Dedifferentiated amniotic fluid mesenchymal stem cell (primary cell): ENCODE measurements around the gene OR1M1.

Experiments used
- DNase-seq: peaks from one replicate; pipeline ENCODE4 v3.0.0-alpha.2; 2016; ENCODE audit errors: extremely low spot score

The OR1M1 gene

DNA sequence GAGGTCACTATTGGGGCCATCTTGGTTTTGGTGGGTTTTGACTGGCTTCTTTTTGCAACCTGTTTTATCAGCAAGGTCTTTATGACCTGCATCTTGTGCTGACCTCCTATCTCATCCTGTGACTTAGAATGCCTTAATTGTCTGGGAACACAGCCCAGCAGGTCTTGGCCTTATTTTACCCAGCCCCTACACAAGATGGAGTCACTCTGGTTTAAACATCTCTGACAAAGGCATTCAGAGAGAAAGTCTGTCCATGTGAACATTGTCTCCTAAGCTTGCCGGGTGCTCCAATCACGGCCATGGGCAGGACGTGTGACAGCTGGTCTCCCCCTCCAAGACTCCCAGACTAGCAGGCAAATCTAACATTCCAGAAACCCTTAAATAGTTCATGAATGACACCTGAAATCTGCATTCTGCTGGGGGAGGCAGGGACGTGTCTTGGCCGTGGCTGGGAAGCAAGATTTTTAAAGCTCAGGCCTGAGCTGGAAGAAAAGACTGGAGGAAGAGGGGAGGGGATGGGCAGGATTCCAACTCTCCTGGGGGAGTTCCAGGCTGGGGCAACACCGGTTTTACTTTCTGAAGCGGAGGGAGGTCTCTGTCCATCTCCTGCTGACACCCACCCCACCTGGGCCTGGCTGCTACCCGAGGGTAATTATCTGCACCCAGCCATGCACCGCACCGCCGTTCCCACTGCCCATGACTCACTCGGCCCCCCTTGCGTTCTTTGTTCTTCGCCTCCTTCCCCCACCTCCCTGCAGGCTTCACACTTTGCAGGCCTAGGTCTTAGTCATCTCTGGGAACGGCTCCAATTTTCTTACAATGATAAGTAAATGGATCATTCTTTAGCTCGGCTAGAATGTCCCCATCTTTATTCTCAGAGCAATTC lies 11.6 kb upstream of the OR1M1 start:
- DNase-seq, result peak; percentile 15

GRCh38 chr19:9076901-9077300 lies 10.0 kb upstream of the OR1M1 start:
- no peak for DNase-seq

- no peak for DNase-seq
These were observed 8.2 kb upstream of the OR1M1 start for GRCh38 chr19:9078651-9079050.

DNA sequence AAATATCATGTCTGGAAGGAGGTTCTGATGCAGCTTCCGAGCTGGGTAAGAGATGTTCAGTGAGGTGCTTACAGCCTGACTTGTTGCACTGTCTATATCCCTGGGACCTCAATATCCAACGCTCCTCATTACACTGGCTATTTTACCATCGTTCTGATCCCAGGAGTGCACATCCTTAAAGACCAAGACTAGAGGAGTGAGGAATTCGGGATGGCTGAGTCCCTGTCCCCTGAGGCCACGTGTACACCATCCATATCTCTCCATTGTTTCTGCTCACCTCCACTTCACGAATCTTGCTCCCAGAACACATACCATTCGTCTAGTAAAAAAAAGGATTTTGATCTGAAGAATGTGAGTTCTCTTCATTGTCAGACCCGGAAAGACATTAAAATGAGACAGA lies 20.5 kb downstream of the OR1M1 start, which contains the start of gene OR7G2:
OR7G2 (minus strand) TSS at position 101 of the 400 bp plus-strand sequence. CDS start 4,232 bp downstream, outside the sequence.
- no peak for DNase-seq

GRCh38 chr19:9109959-9110358 lies 23.1 kb downstream of the OR1M1 start:
- no peak for DNase-seq

GRCh38 chr19:9115307-9115813 lies 28.5 kb downstream of the OR1M1 start, which contains the start of gene OR7G1:
Gene OR7G1, minus strand, starts transcription at chr19:9115763. Its CDS starts 0 bp downstream, at chr19:9115763.
- DNase-seq, result no peak

DNA sequence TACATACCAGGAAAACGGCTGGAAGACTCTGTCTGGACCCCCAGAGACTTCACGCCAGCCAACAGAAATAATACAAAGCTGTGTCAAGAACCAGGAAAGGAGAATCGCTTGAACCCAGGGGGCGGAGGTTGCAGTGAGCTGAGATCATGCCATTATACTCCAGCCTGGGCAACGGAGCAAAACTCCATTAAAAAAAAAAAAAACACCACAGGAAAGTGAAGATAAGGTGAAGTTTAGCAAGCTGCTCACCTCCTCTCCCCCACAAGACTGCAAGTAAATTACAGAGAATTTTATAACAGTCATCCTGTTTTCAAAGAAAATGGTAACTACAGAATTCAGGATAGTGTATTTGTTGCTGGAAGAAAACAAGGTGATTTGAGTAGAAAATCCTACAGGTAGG lies 29.7 kb downstream of the OR1M1 start:
- DNase-seq, result no peak

DNA sequence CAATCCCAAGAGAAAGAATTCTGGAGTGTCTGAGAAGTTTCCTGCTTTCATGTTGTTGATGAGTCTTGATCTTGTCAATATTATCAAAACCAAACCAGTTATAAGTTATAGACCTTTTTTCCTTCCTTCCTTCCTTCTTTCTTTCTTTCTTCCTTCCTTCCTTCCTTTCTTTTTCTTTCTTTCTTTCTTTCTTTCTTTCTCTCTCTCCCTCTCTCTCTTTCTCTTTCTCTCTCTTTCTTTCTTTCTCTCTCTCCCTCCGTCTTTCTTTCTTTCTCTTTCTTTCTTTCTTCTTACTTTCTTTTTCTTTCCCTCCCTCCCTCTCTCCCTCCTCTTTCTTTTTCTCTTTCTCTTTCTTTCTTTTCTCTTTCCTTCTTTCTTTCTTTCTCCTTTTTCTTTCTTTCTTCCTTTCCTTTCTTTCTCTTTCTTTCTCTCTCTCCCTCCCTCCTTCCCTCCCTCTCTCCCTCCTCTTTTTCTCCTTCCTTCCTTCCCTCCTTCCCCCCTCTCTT lies 40.1 kb downstream of the OR1M1 start, which contains the start of gene OR7G3:
OR7G3 (minus strand) TSS at position 51 of the 506 bp plus-strand sequence; CDS start at position 51, 0 bp downstream.
- no peak for DNase-seq

GRCh38 chr19:9128171-9128570 lies 41.3 kb downstream of the OR1M1 start:
- DNase-seq, result no peak

- no peak for DNase-seq
These were observed 44.1 kb downstream of the OR1M1 start for GRCh38 chr19:9130965-9131364.

DNA sequence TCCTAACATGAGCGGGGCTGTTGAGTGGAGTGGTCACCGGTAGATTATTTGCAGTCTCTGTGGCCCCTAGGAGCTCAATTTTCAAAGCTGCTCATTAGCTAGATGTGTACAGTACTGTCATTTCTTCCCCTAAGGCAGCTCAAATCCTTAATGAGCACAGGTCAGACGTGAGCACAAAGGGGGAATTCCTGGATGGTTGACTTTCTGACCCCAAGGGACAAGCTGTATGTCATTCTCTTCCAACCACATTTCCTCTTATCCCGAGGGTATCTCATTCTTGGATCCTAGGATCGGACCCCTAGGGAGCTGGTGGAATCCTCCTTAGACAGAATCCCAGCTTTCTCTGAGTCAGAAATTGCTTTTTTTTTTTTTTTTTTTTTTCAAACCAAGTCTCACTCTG lies 45.6 kb downstream of the OR1M1 start:
- DNase-seq, result no peak

- DNase-seq, result no peak
These were observed 52.8 kb downstream of the OR1M1 start for GRCh38 chr19:9139609-9140158.

DNA sequence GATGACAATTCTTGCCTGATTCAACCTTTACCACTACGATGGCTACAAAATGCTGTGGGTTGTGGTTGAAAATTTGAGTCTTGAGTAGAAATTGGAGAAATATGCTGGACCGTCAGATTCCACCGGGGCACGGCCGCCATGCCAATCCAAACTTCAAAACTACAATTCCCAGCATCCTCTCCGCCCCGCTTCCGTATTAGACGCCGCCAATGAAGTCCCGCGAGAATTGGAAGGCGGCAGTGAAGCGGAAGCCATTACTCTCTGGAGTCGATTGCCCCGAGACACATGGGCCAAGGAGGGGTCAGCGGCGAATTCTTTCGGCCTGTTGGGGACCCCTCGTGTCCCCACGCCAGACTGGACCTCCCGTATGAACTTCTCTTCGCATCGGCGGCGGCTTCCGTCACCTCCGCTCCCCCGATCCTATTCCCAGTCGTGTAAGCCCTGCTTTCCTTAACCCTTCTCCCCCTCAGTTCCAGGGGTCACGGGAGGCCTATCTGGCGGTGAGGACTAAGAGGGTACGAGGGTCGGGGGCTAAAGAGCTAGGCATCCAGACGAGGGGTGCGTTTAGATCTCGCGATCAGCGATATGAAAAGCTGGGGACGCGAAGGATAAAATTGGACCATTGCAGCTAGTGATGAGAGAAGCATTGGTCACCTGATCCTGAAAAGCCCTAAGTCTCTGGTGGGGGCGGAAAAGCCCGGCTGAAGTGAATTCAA lies 53.5 kb downstream of the OR1M1 start, which contains the start of gene ZNF317:
ZNF317 (plus strand) TSS at position 239 of the 716 bp plus-strand sequence. CDS start 15,620 bp downstream, outside the sequence.
- DNase-seq, result peak; percentile 96

GRCh38 chr19:9144920-9145319 lies 58.1 kb downstream of the OR1M1 start:
- DNase-seq, result no peak
